ENCODE data around the gene GALNT12. TPM values are rescaled to one million over a fixed set of nuclear protein-coding genes. Genes with fewer than 3 reads are reported as not detected.

Gene GALNT12
- total RNA-seq, 1 donor from 2014 or later = not detected

DNA sequence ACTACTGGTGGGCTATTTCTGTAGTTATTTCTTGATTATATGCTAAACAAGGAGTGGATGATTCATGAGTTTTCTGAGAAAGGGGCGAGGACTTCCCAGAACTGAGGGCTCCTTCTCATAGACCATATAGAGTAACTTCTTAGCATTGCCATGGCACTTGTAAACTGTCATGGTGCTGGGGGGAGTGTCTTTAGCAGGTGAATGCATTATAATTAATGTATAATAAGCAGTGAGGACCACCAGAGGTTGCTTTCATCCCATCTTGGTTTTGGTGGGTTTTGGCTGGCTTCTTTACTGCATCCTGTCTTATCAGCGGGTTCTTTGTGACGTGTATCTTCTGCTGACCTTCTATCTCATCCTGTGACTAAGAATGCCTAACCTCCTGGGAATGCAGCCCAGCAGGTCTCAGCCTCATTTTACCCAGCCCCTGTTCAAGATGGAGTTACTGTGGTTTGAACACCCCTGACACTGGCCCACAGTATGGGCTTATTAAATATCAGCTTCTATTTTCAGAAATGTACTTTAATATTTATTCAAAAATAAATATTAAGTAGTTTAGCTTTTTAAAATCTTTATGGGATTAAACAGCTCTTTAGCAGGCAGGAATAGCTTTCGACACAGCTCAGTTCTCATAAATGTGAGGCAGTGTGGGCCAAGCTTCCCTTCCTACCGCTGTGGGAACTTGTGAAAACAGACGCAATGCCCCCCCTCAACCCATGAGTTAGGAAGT is 44.4 kb downstream of the GALNT12 start:
- no peak for DNase-seq (ENCODE audit: extremely low spot score, unreplicated experiment)
- Mint-ChIP-seq H3K4me1 (ENCODE audit: unreplicated experiment) (peaks cover 4% of the 10 kb centered on the region), H3K27me3 (ENCODE audit: unreplicated experiment) (peaks cover 48% of the 10 kb centered on the region), H3K36me3 (ENCODE audit: unreplicated experiment) (peaks cover 2% of the 10 kb centered on the region), H3K27ac (ENCODE audit: unreplicated experiment) (no peak overlapping the region), H3K9me3 (ENCODE audit: unreplicated experiment) (peaks cover 13% of the 10 kb centered on the region), H3K4me3 (ENCODE audit: unreplicated experiment) (no peak overlapping the region)
- TF ChIP-seq, protein P1, sequence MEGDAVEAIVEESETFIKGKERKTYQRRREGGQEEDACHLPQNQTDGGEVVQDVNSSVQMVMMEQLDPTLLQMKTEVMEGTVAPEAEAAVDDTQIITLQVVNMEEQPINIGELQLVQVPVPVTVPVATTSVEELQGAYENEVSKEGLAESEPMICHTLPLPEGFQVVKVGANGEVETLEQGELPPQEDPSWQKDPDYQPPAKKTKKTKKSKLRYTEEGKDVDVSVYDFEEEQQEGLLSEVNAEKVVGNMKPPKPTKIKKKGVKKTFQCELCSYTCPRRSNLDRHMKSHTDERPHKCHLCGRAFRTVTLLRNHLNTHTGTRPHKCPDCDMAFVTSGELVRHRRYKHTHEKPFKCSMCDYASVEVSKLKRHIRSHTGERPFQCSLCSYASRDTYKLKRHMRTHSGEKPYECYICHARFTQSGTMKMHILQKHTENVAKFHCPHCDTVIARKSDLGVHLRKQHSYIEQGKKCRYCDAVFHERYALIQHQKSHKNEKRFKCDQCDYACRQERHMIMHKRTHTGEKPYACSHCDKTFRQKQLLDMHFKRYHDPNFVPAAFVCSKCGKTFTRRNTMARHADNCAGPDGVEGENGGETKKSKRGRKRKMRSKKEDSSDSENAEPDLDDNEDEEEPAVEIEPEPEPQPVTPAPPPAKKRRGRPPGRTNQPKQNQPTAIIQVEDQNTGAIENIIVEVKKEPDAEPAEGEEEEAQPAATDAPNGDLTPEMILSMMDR (IDR thresholded peaks at IDR 0.05) = no peak

DNA sequence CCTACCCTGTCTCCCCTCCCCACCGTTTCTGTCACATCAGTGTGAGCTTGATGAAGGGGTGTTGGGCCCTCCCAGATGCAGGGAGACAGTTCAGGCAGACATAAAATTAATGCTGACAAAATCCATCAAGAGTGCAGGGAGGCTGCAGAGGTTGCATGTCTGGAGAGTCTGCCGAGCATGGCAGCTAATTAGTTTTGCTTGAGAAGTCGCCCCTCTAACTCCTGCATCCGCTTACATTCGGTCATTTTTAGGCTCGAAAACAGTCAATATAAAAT is 44.9 kb downstream of the GALNT12 start:
- TF ChIP-seq, protein P1 (IDR thresholded peaks at IDR 0.05) = no peak
- Mint-ChIP-seq H3K4me3 (ENCODE audit: unreplicated experiment) (no peak overlapping the region), H3K27me3 (ENCODE audit: unreplicated experiment) (peaks cover 51% of the 10 kb centered on the region), H3K9me3 (ENCODE audit: unreplicated experiment) (peaks cover 13% of the 10 kb centered on the region), H3K36me3 (ENCODE audit: unreplicated experiment) (peaks cover 2% of the 10 kb centered on the region), H3K27ac (ENCODE audit: unreplicated experiment) (no peak overlapping the region), H3K4me1 (ENCODE audit: unreplicated experiment) (peaks cover 4% of the 10 kb centered on the region)
- DNase-seq (ENCODE audit: extremely low spot score, unreplicated experiment) = no peak

DNA sequence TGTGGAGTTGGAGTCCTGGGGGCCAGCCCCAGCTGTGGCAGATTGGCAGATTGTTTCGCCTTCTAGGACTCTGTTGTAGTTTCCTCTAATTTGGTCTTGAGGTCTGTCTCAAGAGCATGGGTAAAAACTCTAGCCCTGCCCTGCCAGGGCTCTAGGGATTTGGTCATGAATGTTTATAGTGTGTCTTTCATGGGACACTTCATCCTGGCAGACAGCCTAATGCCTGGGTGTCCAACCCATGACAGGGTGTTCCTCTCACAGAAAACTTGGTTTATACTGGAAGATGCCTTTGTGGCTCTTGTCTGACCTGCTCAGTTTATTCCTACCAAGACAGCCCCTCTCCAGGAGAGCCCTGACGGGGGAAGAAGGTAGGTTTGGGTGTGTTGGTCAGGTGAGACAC is 45.5 kb downstream of the GALNT12 start:
- peaks cover 2% of the 10 kb centered on the region for H3K36me3 Mint-ChIP-seq (ENCODE audit: unreplicated experiment)
- peaks cover 4% of the 10 kb centered on the region for H3K4me1 Mint-ChIP-seq (ENCODE audit: unreplicated experiment)
- DNase-seq (ENCODE audit: extremely low spot score, unreplicated experiment) = no peak
- H3K27me3 Mint-ChIP-seq (ENCODE audit: unreplicated experiment) = peaks cover 55% of the 10 kb centered on the region
- TF ChIP-seq, protein P1 (IDR thresholded peaks at IDR 0.05) = no peak
- no peak overlapping the region for H3K4me3 Mint-ChIP-seq (ENCODE audit: unreplicated experiment)
- H3K9me3 Mint-ChIP-seq (ENCODE audit: unreplicated experiment) = peaks cover 13% of the 10 kb centered on the region
- no peak overlapping the region for H3K27ac Mint-ChIP-seq (ENCODE audit: unreplicated experiment)

DNA sequence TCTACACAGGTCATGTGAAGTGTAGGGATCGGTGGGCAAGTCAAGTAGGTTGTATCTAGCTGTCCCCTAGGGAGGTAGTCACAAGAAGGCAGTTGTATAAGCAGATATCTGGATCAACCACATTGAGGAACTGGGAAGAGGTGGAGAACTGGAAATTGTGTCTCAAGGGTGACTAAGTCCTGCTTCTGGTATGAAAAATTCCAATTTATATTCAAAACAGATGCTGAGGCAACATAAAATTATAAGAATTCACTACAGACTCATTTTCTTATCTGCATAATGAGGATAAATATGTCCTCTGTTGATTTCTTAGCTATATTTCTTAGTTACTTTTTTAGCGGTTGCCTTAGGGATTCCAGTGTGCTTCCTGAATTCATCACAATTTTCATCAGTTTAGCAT is 46.8 kb downstream of the GALNT12 start:
- no peak for DNase-seq (ENCODE audit: extremely low spot score, unreplicated experiment)
- peaks cover 62% of the 10 kb centered on the region for H3K27me3 Mint-ChIP-seq (ENCODE audit: unreplicated experiment)
- no peak overlapping the region for H3K27ac Mint-ChIP-seq (ENCODE audit: unreplicated experiment)
- peaks cover 2% of the 10 kb centered on the region for H3K36me3 Mint-ChIP-seq (ENCODE audit: unreplicated experiment)
- H3K4me1 Mint-ChIP-seq (ENCODE audit: unreplicated experiment) = no peaks in the 10 kb centered on the region
- TF ChIP-seq, protein P1 (IDR thresholded peaks at IDR 0.05) = no peak
- H3K9me3 Mint-ChIP-seq (ENCODE audit: unreplicated experiment) = peaks cover 13% of the 10 kb centered on the region
- no peak overlapping the region for H3K4me3 Mint-ChIP-seq (ENCODE audit: unreplicated experiment)

DNA sequence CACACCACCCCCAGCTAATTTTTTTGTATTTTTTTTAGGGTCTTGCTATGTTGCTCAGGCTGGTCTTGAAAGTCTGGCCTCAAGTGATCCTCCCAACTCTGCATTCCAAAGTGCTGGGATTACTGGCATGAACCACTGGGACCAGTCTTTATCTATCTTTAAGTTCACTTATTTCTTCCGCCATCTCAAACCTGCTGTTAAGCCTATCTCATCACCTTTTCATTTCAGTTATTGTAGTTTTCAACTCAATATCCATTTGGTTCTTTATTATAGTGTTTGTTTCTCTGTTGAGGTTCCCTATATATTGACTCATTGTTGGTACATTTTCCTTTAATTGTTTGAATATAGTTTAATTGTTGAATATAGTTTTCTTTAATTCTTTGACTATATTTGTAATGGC is 48.1 kb downstream of the GALNT12 start:
- no peak for DNase-seq (ENCODE audit: extremely low spot score, unreplicated experiment)
- H3K27me3 Mint-ChIP-seq (ENCODE audit: unreplicated experiment) = peaks cover 59% of the 10 kb centered on the region
- H3K36me3 Mint-ChIP-seq (ENCODE audit: unreplicated experiment) = peaks cover 2% of the 10 kb centered on the region
- no peak overlapping the region for H3K27ac Mint-ChIP-seq (ENCODE audit: unreplicated experiment)
- TF ChIP-seq, protein P1 (IDR thresholded peaks at IDR 0.05) = no peak
- peaks cover 13% of the 10 kb centered on the region for H3K9me3 Mint-ChIP-seq (ENCODE audit: unreplicated experiment)
- no peaks in the 10 kb centered on the region for H3K4me1 Mint-ChIP-seq (ENCODE audit: unreplicated experiment)
- no peak overlapping the region for H3K4me3 Mint-ChIP-seq (ENCODE audit: unreplicated experiment)
